Esophagus muscularis mucosa (tissue), 4 donors: ENCODE measurements around the gene CPXM1.

Experiments
- EP300 ChIP-seq: sonication (generic); formaldehyde crosslinking; IDR thresholded peaks from one replicate; pipeline ENCODE4 v1.6.1; 2017; ENCODE audit warnings: antibody characterized with exemption
- POLR2A ChIP-seq: fragments of 450-650 bp; IDR thresholded peaks from one replicate; pipeline ENCODE4 v1.6.1; 2017; ENCODE audit warnings: antibody characterized with exemption, moderate library complexity, mild to moderate bottlenecking, low read depth
- POLR2AphosphoS5 ChIP-seq, 2 donors: sonication (generic); formaldehyde crosslinking; IDR thresholded peaks; one replicate each; pipeline ENCODE4 v1.6.1; 2017; ENCODE audit warnings: antibody characterized with exemption in 2 of 2
- TF ChIP-seq, protein P1 (sequence below), 3 experiments: fragments of 200-600 bp in 2 of 3; fragments of 450-650 bp in 1 of 3; sonication (generic) in 2 of 3; IDR thresholded peaks; one replicate each; pipeline ENCODE4 v1.5.1; 2017 to 2019; ENCODE audit warnings: antibody characterized with exemption in 3 of 3, mild to moderate bottlenecking in 2 of 3, moderate library complexity in 1 of 3

- no peak for TF ChIP-seq EP300
- TF ChIP-seq, protein P1, sequence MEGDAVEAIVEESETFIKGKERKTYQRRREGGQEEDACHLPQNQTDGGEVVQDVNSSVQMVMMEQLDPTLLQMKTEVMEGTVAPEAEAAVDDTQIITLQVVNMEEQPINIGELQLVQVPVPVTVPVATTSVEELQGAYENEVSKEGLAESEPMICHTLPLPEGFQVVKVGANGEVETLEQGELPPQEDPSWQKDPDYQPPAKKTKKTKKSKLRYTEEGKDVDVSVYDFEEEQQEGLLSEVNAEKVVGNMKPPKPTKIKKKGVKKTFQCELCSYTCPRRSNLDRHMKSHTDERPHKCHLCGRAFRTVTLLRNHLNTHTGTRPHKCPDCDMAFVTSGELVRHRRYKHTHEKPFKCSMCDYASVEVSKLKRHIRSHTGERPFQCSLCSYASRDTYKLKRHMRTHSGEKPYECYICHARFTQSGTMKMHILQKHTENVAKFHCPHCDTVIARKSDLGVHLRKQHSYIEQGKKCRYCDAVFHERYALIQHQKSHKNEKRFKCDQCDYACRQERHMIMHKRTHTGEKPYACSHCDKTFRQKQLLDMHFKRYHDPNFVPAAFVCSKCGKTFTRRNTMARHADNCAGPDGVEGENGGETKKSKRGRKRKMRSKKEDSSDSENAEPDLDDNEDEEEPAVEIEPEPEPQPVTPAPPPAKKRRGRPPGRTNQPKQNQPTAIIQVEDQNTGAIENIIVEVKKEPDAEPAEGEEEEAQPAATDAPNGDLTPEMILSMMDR (IDR thresholded peaks at IDR 0.05): no peak
- no peak for TF ChIP-seq POLR2AphosphoS5 (IDR thresholded peaks at IDR 0.05)
- no peak for TF ChIP-seq POLR2A
Observed at GRCh38 chr20:2761885-2762284, 38.5 kb downstream of the CPXM1 start.
